AG10803 (cell line): ENCODE results near the gene LZTR1.

Experiments used
- DNase-seq: peaks from one replicate; pipeline ENCODE4 v3.0.0; 2010; ENCODE audit warnings: low read depth
- H3K4me3 ChIP-seq: 2 replicates; pipeline ENCODE4 v1.5.1; 2011; ENCODE audit warnings: mild to moderate bottlenecking, low read length, control low read depth
- CTCF ChIP-seq: conservative IDR thresholded peaks from 2 replicates; pipeline ENCODE4 v1.5.1; 2011; ENCODE audit warnings: mild to moderate bottlenecking, low read length, control low read depth, inconsistent platforms

Gene LZTR1

DNA sequence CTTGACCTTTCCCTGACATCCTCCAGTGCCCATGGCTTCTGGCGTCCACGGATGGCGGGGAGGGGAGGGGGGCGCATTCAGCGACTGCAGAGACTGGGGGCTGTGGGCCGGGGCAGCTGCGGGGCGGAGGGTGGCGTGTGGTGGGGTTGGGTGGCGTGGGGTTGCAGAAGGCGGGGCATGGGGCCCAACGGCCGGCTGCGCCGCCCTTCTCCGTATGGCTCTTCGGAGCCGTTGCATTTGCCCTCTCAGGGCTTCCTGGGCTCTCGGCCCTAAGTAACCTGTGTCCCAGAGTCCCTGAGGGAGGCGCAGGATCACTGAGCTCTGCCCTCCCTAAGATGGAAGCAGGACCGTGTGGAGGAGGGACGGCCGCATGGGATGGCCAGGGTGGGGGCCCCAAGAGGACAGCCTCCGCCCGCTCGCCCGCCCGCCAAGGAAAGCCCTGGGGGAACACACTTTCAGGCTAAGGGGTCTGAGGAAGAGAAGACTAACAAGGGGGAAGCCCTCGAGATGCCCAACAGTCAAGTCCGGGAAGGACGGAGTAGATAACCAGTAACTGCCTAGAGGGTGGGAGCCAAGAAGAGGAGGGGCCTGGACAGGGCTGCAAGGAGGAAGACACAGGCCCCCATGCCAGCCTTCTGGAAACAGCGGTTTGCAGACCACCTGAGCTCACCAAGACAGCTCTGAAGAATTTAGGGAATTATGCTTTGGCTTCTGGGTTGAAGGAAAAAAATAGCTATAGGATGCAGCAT, 24.2 kb upstream of the LZTR1 start:
- H3K4me3 ChIP-seq, result peak overlapping the region; percentile 80
- peak; percentile 24 for DNase-seq
- TF ChIP-seq CTCF, result no peak

- no peak for TF ChIP-seq CTCF
- H3K4me3 ChIP-seq, result no peak overlapping the region
- DNase-seq, result no peak
Observed at GRCh38 chr22:20959578-20960461, 22.3 kb upstream of the LZTR1 start.

- no peak for DNase-seq
- no peak for TF ChIP-seq CTCF
- no peak overlapping the region for H3K4me3 ChIP-seq
Observed at GRCh38 chr22:20960609-20961008, 21.5 kb upstream of the LZTR1 start.

GRCh38 chr22:20962491-20962945, 19.6 kb upstream of the LZTR1 start:
- no peak overlapping the region for H3K4me3 ChIP-seq
- no peak for TF ChIP-seq CTCF
- no peak for DNase-seq

GRCh38 chr22:20963201-20964052, 18.7 kb upstream of the LZTR1 start:
- no peak for DNase-seq
- H3K4me3 ChIP-seq, result no peak overlapping the region
- TF ChIP-seq CTCF, result no peak

GRCh38 chr22:20964090-20964798, 17.9 kb upstream of the LZTR1 start:
- no peak for DNase-seq
- no peak for TF ChIP-seq CTCF
- H3K4me3 ChIP-seq, result peak overlapping the region; percentile 9; the same call in 1 of the 2 replicates
